Activated T-helper 1 cell treated with anti-CD3 and anti-CD28 coated beads, Interleukin-2, amount 50 U/mL, for 16 hours (primary cell): Measurements from ENCODE around the gene ATP1B2.
"Not testable (repeated sequence)": the region's sequence is repeated elsewhere in the genome, so short reads cannot be mapped to it uniquely, and the experiment has no call there.

Source experiments
- DNase-seq, 2 donors: peaks; one replicate each; pipeline ENCODE4 v3.0.0-alpha.2; 2020; ENCODE audit warnings: low read depth in 1 of 2, low spot score in 1 of 2

Gene ATP1B2

DNA sequence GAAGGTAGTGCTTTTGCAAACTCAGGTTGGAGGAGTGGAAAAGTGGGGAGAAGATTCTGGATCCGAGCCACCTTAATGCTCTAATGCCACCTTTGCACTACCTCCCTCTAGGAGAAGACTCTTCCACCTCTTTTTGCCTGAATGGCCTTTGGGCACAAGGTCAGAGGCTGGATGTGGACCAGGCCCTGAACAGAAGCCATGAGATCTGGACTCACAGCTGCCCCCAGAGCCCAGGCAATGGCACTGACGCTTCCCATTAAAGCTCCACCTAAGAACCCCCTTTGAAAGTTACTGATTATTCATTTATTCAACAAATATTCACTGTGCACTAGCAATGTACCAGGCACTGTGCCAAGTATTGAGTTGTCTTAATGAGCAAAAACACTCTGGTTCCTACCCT lies 17.6 kb upstream of the ATP1B2 start:
- no peak for DNase-seq

DNA sequence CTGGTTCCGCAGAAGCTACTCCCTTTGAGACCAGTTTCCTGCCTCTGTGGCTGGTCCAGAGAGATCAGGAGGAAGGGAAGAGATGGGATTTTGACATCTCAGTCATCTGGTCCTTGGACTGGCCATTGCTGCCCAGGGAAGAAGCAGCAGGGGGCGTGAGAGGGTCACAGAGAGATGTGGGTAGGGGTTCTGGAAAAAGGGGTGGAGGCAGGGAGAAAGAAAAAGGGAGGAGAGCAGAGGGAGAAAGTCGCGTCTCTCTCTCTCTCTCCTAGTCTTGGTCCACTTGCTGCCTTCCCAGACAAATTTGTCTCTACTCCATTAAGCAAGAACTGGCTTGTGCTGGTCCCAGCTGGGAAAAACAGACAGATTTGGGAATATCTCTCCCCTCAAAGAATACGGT lies 16.3 kb upstream of the ATP1B2 start:
- DNase-seq = no peak

DNA sequence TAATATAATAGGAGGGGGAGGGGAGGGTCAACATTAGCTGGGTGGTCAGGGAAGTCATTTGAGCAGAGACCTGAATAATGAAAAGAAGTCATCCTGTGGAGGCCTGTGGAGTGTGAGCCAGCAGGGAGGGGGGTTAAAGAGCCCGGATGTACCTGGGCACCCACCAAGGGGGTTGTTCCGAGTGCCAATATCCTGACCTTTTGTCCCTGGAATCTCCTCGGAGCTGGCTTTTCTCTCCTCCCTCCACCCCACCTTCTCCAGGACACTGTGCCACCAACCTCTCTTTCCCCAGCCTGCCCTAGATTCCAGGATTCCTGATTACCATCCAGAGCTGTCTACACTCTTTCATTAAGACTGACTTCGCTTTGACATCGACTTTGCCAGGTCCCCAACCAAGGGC lies 14.6 kb upstream of the ATP1B2 start:
- no peak for DNase-seq

DNA sequence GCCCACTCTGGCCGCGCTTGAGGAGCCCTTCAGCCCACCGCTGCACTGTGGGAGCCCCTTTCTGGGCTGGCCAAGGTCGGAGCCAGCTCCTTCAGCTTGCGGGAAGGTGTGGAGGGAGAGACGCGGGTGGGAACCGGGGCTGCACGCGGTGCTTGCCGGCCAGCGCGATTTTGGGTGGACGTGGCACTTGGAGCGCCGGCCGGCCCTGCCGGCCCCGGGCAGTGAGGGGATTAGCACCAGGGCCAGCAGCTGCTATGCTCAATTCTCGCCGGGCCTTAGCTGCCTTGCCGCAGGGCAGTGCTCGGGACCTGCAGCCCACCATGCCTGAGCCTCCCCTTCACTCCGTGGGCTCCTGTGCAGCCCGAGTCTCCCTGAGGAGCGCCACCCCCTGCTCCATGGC lies 9.9 kb upstream of the ATP1B2 start:
- no peak for DNase-seq

DNA sequence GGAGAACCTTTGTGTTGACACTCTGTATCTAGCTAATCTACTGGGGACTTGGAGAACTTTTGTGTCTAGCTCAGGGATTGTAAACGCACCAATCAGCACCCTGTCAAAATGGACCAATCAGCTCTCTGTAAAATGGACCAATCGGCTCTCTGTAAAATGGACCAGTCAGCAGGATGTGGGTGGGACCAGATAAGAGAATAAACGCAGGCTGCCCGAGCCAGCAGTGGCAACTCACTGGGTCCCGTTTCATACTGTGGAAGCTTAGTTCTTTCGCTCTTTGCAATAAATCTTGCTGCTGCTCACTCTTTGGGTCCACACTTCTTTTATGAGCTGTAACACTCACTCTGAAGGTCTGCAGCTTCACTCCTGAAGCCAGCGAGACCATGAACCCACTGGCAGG lies 9.1 kb upstream of the ATP1B2 start:
- DNase-seq = not testable (repeated sequence)

DNA sequence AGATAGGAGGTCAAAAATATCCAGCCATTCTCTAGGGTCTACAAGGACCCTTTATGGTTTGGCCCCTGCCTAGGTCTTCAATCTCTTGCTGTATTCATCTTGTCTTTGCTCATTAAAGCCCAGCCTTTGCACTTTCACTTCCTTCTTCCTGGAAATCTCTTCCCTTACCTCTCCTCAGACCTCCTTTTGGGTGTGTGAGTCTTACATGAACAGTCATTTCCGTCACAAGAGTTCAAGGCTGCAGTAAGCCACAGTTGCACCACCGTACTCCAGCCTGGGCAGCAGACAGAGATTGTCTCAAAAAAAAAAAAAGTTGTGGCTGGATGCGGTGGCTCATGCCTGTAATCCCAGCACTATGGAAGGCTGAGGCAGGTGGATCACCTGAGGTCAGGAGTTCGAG lies 6.0 kb upstream of the ATP1B2 start:
- no peak for DNase-seq

DNA sequence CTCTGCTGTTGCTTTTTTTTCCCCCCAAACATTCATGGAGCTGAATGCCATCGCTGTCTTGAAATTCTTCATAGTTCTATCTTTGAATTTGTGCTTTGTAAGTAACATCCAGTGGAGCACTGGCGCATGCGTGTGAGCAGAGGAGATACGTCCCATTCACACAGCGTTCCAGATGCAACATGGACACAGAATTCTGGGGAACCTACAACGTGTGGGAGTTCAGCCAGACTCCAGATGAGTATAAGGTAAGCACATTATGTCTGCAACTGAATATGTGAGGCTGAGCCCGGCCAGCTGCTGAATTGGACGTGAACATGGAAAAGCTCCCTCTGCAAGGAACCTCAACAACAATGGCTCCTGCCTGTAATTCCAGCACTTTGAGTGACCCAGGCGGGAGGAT lies 4.3 kb upstream of the ATP1B2 start:
- DNase-seq = no peak

DNA sequence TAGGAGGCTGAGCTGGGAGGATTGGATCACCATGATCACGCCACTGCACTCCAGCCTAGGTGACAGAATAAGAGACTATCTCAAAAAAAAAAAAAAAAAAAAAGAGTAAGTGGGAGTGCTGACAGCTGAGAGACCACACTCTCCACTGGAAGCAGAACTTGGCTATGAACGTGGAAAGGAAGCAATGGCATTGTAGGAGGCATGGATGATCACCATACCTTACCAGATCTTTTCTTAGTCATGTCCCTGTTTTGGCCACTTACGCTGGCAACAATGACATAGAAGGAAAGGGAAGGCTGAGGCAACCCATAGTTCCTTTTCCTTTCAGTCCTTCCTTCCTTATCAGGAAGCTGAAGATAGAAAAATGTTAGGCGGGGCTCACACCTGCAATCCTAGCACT lies 3.7 kb upstream of the ATP1B2 start:
- no peak for DNase-seq

DNA sequence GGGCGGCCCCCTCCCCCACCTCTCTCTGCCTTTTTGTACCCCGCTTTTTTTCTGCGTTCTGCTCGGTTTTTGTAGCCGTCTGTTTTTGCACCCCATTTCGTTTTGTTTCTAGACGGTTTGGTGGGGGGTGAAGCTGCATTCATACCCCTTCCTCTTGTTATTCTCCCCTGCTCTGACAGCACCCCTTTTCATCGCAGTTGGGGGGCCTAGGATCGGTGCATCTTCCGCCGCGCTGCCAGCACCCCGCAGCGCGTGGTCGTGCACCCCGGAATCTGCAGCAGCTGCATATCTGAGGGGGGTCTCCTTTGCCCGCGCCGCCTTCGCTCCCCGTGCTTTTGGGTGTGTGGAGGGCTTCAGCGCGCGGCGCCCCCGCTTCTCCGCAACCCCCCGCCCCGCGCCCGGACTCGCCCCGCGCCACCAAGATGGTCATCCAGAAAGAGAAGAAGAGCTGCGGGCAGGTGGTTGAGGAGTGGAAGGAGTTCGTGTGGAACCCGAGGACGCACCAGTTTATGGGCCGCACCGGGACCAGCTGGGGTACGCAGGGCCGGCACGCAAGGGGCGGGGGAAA lies 455 bp downstream of the ATP1B2 start:
- no peak for DNase-seq

DNA sequence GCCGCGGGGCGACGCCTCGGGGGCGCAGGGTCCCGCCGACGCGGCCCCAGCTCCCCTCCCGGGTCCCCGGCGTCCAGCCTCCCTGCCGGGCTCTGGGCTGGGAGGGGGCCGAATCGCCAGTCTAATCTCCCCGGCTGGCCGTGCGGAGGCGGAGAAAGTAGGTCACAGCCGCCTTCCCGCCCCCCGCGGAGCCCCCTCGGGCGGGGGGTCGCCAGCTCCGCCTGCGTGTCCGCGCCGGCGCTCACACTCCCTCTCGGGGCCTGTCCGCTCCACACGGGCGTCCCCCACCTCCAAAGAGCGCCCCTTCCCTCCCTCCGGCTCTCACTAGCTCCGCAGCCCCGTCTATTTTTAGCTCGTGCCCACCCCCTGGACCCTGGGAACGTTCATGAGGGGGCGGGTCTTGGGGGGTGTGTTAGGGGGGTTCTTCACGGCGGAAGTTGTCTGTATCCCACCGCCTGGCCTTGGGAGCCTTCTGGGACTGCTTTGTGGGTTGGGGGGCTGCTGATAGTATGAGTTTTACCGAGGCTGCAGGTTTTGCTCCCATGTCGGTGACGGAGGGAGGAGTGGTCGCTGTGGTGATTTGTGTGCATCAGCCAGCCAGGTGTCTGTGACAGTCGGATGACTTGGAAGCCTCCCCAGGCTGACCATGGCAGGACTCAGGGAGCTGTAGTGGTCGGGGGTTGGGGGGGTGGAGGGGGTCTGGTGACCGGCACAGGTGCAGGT lies 1.1 kb downstream of the ATP1B2 start:
- DNase-seq = no peak

DNA sequence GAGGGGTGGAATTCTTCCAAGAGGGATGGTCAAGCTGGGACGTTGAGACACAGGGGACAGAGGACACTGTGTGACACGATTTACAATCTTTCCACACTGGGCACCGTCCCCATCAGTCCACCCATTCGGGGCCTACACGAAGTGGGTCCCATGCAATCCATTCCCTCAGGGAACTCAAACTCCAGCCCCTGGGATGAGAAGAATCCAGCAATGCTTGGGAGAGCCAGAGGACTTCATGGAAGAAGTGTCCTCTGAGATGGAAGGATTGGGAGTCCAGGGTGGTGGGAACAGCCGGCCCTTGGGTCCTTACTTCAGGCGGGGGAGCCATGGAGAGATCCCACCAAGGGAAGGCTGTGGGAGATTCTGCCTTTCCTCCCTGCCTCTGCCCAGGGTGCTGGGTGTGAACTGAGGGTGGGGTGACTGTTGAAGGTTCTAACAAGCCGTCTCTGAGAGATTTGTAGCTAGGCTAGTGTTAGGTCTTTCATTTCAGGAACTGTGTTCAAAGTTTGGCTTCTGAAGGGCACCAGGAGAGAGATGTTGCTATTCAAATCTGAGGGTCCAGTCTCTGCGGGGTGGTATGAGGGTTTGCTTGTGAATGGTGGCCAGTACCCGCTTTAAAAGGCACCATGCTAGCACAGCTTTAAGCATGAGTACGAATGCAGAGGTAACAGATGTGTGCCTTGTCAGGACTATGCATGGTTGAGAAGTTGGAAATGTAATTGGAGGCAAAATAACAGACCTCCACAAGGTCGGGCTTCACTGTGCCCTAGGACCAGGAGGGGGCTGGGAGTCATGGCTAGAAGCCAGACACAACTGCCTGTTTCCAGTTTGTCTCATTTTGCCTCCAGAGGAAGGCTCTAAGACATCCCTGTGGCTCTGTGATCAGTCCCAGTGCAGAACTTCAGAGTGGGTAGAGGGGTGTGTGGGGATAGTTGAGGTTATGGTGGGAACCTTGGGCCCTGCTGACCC lies 1.9 kb downstream of the ATP1B2 start:
- no peak for DNase-seq

DNA sequence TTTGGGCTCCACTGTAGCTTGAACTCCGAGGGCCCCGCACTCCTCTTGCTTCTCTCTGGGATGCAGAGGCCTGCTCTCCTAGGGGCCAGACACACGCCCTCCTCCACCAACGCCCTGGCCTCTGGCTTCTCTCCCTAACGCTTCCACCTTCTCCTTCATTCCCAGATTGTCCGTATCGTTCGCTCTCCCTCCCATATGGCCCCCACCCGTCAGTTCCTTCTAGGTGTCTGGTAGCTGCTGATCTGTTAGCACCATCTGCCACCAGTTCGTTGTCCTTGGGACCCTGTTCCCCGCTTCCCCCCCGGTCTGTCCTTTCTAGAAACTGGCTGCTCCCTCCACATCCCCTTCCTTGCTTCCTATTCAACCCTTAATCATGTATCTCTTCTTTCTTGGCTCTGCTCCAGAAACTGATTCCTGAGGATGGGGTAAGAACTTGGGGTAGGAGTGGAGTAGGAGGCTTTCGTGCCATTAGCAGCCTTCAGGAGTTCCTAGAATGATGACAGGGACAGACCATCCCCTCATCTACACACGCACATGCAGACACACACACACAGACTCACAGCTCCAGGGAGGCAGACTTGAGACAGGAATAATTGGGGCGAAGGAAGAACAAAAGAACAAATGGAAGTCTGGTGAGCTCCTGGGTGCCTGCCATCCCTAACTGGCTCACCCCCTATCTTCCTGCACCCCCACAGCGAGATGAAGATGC lies 4.3 kb downstream of the ATP1B2 start:
- DNase-seq = no peak

DNA sequence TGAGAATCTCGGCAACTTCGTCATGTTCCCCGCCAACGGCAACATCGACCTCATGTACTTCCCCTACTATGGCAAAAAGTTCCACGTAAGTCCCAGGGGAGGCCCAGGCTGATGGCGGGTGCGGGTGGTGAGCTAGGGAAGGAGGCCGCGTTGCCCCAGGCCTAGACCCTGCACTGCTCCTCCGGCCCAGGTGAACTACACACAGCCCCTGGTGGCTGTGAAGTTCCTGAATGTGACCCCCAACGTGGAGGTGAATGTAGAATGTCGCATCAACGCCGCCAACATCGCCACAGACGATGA lies 4.8 kb downstream of the ATP1B2 start:
- no peak for DNase-seq

DNA sequence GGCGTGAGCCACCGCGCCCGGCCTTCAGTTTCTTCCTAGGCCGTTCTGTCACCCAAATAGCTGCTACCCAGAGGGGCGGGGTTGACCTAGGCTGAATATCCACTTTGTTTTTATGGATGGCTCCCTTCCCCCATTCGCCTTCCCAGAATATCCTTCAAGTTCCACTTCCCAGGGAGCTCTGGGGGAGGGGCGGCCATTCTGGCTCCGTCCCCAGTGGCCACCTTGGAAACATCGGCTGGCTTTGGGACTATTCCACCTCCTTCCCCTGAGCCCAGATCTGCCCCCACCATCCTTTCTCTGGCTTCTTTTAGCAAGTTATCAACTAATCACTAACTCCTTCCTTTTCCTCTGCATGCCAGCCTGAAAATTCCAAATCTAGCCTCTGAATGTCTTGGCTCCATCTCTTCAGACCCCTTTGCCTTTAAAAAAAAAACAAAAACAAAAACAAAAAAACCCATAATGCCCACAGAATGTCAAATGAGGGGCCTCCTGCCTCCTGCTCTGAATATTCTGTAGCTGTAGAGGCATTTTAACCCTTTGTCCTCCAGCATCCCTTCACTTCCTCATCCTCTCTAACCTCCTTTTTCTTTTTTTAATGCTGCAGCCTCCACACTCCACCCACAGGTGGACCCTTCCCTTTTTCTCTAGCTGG lies 6.4 kb downstream of the ATP1B2 start:
- DNase-seq = no peak

DNA sequence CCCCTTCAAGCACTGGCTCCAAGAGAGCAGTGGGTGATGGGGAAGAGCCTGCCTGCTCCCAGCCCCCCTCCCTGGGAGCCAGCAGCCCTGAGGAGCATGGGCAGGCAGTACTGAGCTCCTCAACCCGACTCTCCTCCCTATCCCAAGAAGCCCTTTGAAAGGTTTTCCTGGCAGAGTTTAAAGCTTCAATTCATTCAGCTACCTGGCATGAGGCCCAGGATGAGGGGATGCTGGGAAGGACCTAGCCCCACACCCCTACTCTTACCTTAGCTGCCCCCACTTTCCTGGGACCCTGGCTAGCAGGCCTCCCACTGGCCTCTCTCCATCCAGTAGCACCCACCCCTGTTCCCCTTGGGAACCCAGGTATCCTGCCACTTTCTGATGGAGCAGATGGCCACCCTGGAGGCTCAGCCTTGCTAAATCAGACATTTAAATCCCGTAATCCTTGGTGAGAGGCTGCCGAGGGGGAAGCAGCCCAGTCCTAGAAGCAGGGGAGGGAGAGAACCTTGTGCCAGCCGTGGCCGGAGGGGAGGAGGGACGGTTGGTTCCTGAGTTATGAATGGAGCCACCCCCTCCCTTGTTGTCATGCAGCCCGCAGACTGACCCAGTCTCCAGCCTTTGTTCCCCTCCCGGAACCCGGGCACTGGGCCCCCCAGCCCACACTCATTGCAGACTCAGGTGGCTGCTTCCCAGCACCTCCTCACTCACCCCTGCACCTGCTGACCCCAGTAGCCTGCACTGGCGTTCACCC lies 17.1 kb downstream of the ATP1B2 start:
- no peak for DNase-seq

DNA sequence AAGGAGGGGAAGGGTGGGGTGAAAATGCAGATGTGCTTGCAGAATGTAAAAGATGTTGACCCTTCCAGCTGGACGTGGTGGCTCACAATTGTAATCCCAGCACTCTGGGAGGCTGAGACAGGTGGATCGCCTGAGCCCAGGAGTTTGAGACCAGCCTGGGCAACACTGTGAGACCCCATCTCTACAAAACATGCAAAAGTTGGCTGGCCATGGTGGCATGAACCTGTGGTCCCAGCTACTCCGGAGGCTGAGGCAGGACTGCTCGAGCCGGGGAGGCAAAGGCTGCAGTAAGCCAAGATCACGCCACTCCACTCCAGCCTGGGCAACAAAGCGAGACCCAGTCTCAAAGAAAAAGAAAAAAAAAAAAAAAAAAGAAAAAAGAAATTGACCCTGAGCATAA lies 17.8 kb downstream of the ATP1B2 start:
- no peak for DNase-seq

DNA sequence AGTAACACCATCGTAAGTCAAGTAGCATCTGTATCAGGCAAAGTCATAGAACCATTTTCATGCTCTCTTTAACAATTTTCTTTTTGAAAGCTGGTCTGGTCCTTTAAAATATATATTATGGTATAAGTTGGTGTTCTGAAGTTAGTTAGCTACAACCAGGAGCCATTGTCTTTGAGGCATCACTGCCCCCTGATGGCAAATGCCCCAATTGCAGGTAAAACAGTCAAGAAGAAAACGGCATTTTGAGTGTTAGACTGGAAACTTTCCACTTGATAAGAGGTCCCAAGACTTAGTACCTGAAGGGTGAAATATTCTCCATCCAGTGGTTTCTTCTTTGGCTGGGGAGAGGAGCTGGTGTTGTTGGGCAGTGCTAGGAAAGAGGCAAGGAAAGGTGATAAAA lies 22.5 kb downstream of the ATP1B2 start:
- no peak for DNase-seq

DNA sequence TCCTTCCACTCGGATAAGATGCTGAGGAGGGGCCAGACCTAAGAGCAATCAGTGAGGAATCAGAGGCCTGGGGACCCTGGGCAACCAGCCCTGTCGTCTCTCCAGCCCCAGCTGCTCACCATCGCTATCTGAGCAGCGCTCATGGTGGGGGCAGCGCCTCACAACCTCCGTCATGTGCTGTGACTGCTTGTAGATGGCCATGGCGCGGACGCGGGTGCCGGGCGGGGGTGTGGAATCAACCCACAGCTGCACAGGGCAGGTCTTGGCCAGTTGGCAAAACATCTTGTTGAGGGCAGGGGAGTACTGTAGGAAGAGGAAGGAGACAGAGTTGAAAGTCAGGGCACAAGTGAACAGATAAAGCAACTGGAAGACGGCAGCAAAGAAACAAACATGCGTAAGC lies 24.2 kb downstream of the ATP1B2 start:
- no peak for DNase-seq

DNA sequence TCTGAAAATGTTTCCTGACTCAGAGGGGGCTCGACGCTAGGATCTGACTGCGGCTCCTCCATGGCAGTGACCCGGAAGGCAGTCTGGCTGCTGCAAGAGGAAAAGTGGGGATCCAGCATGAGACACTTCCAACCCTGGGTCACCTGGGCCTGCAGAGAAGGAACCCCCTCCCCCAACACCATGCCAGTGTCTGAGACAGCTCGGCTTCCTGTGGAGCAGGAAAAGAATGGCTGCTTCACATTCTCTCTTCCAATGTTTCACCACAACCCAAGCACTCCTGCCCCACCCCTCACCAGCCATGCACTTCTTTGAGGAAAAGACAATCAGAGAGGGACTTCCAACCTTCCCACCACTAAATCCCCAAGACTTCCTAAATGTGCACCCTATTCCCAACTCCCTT lies 25.8 kb downstream of the ATP1B2 start:
- no peak for DNase-seq

DNA sequence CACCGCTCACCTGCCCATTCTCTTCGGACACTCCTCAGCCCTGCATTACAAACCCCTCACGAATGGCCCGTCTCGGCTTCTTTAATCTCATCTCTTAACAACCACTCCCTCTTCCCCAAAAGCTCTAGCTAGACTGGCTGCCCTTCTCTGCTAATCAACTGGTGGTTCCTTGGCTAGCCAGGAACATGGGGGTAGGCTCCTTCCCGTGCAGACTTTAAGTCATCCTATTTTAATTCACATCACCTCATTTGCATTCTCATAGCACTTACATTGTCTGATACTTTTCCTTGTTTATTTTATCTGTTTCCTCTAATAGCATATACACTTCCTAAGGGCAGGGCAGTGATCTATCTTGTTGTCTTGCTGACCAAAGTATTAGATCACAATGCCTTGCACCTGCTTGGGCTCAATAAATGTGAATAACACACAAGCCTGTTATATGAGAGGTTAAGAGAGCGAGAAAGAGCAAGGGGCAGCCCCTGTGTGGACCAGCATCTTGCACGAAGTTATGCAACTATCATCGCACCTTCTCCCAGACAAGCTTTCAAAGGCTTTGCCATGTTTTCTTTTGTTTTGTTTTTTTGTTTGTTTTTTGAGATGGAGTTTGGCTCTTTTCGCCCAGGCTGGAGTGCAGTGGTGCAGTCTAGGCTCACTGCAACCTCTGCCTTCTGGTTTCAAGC lies 26.8 kb downstream of the ATP1B2 start:
- no peak for DNase-seq
